ENCODE measurements around the gene RAB3A.
A peak's percentile ranks its signal among the peaks of the same experiment; 100 is the strongest.

Gene RAB3A

DNA sequence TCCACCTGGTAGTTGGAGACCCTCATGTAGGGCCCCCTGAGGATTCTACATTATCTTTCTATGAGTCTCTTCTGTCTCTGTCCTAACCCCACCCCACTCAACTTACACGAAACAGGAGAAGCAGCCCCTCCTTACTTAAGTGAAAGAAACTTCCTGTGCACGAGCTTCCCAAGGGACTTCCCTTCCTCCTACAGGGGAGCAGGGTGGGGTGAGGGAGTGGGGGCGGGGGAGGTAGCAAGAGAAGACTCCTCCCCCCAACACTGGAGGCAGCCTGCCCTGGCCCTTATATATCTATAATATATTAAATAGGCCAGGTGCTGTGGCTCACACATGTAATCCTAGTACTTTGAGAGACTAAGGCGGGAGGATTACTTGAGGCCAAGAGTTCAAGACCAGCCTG lies 27.9 kb upstream of the RAB3A start:
- Histone ChIP-seq H3K27me3 (ENCODE audit: control insufficient read depth in 1 of 2, insufficient read depth in 2 of 2, low read length in 2 of 2) (peaks cover 20 to 31% of the 10 kb centered on the region in 2 donors), H3K27ac (ENCODE audit: low read depth, low read length) (no peak overlapping the region), H3K4me3 (ENCODE audit: low read depth in 1 of 2, low read length in 2 of 2) (no peak overlapping the region), H3K9ac (ENCODE audit: low read depth in 1 of 2, low read length in 2 of 2) (no peak overlapping the region), H3K36me3 (ENCODE audit: control insufficient read depth in 1 of 2, insufficient read depth in 2 of 2, low read length in 2 of 2) (no peaks in the 10 kb centered on the region), H3K9me3 (ENCODE audit: control insufficient read depth in 1 of 2, low read length in 2 of 2) (peaks cover 0 to 4% of the 10 kb centered on the region in 2 donors), H3K4me1 (ENCODE audit: control insufficient read depth in 1 of 2, insufficient read depth in 2 of 2, low read length in 2 of 2) (no peaks in the 10 kb centered on the region)

DNA sequence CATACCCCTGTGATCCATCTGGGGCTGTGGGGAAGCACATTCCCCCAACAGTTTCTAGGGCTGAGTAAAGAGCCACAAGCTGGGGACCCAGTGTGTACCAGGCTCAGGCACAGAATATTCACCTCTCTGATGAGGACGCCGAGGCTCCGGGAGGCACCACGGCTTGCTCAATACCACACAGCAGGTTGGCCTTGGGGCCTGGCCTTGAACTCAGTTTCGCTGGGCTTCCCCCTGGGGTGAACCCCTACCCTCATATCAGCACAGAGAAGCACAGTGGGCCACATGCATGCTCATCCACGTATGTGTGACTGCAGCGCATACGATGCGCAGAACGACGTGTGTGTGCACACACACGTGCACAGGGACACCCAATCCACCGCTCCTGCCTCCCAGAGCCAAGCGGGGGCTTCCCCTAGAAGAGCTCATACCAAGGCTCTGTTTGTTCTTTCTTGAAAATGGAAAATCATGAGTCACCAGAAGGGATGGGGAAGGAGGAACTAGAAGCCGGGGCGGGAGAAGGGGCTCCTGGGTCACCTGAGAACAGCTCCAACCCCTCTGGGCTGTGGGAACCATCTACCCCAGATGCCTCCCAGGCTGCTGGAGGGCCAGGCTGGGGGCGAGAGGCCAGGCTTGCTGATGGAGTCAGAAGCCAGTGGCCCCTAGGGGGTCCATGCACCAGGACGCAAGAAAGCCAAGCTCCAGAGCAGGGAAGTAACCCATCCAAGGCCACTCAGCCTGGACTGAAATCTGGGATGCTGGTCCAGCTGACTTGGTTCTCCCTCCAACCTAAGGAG lies 27.3 kb upstream of the RAB3A start:
- Histone ChIP-seq H3K27me3 (ENCODE audit: control insufficient read depth in 1 of 2, insufficient read depth in 2 of 2, low read length in 2 of 2) (peaks cover 23 to 32% of the 10 kb centered on the region in 2 donors), H3K36me3 (ENCODE audit: control insufficient read depth in 1 of 2, insufficient read depth in 2 of 2, low read length in 2 of 2) (no peaks in the 10 kb centered on the region), H3K9me3 (ENCODE audit: control insufficient read depth in 1 of 2, low read length in 2 of 2) (peaks cover 0 to 4% of the 10 kb centered on the region in 2 donors), H3K4me3 (ENCODE audit: low read depth in 1 of 2, low read length in 2 of 2) (no peak overlapping the region), H3K9ac (ENCODE audit: low read depth in 1 of 2, low read length in 2 of 2) (no peak overlapping the region), H3K27ac (ENCODE audit: low read depth, low read length) (no peak overlapping the region), H3K4me1 (ENCODE audit: control insufficient read depth in 1 of 2, insufficient read depth in 2 of 2, low read length in 2 of 2) (no peaks in the 10 kb centered on the region)

DNA sequence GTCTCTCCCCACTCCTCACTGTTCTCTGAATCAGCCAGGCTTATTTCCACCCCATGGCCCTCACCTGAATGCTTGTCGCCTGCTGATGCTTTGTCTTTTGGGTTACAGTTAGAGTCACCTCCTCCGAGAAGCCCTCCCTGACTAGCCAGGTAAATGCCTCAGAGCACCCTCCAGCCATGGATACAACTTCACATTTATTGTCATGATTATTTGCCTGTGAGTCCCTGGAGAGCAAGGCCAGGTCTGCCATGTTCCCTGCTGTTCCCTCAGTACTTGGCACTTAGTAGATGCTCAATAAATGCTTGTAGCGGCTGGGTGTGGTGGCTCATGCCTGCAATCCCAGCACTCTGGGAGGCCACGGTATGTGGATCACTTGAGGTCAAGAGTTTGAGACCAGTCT lies 26.1 kb upstream of the RAB3A start:
- Histone ChIP-seq H3K4me3 (ENCODE audit: low read depth in 1 of 2, low read length in 2 of 2) (no peak overlapping the region), H3K9ac (ENCODE audit: low read depth in 1 of 2, low read length in 2 of 2) (no peak overlapping the region), H3K27me3 (ENCODE audit: control insufficient read depth in 1 of 2, insufficient read depth in 2 of 2, low read length in 2 of 2) (peaks cover 33 to 43% of the 10 kb centered on the region in 2 donors)

DNA sequence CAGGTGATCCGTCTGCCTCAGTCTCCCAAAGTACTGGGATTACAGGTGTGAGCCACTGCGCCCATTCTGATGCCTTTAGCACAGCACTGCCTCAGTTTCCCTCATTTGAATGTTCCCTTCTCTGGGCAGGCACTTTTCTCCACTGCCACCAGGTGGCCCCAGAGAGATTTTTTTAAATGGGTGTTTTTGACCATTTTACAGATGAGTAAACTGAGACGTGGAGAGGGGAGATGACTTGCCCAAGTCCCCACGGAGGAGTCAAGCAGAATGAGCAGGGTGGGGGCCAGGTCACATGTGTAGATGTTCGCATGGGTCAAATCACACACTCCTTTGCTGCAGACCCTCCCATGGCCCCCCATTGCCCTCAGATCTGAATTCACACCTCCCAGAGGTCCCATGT lies 25.6 kb upstream of the RAB3A start:
- Histone ChIP-seq H3K36me3 (ENCODE audit: control insufficient read depth in 1 of 2, insufficient read depth in 2 of 2, low read length in 2 of 2) (no peaks in the 10 kb centered on the region), H3K9ac (ENCODE audit: low read depth in 1 of 2, low read length in 2 of 2) (no peak overlapping the region), H3K4me3 (ENCODE audit: low read depth in 1 of 2, low read length in 2 of 2) (no peak overlapping the region), H3K27ac (ENCODE audit: low read depth, low read length) (no peak overlapping the region), H3K27me3 (ENCODE audit: control insufficient read depth in 1 of 2, insufficient read depth in 2 of 2, low read length in 2 of 2) (peaks cover 34 to 43% of the 10 kb centered on the region in 2 donors), H3K4me1 (ENCODE audit: control insufficient read depth in 1 of 2, insufficient read depth in 2 of 2, low read length in 2 of 2) (peaks cover 8 to 13% of the 10 kb centered on the region in 2 donors), H3K9me3 (ENCODE audit: control insufficient read depth in 1 of 2, low read length in 2 of 2) (peaks cover 0 to 4% of the 10 kb centered on the region in 2 donors)

More for the DNA sequence above, 26.1 kb upstream of the RAB3A start:
- no peak overlapping the region for H3K27ac ChIP-seq (ENCODE audit: low read depth, low read length)
- H3K36me3 ChIP-seq (ENCODE audit: control insufficient read depth in 1 of 2, insufficient read depth in 2 of 2, low read length in 2 of 2), result no peaks in the 10 kb centered on the region
- H3K9me3 ChIP-seq (ENCODE audit: control insufficient read depth in 1 of 2, low read length in 2 of 2), result peaks cover 0 to 4% of the 10 kb centered on the region in 2 donors
- H3K4me1 ChIP-seq (ENCODE audit: control insufficient read depth in 1 of 2, insufficient read depth in 2 of 2, low read length in 2 of 2), result peaks cover 4 to 10% of the 10 kb centered on the region in 2 donors

DNA sequence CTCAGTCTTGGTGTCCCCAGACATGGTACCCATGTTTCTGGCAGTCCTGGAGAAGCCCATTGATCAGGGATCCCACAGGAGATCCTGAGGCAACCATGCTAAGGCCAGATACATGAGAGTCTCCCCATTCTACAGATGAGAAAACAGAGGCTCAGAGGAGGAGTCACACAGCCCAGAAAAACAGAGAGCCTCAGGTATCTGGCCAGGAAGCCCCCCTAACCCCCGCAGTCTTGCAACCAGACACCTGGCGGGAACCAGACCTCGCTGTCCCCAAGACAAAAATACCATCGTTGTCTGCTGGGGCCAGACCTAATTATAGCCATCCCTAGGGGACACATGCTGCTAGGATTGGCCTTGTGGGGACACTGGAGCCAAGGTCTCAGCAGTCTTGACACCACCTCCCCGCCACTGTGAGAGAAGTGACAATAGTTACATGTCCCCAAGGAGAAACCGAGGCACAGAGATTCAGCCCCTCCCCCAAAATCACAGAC lies 24.0 kb upstream of the RAB3A start:
- H3K27ac ChIP-seq (ENCODE audit: low read depth, low read length), result no peak overlapping the region
- no peak overlapping the region for H3K9ac ChIP-seq (ENCODE audit: low read depth in 1 of 2, low read length in 2 of 2)
- H3K36me3 ChIP-seq (ENCODE audit: control insufficient read depth in 1 of 2, insufficient read depth in 2 of 2, low read length in 2 of 2), result no peaks in the 10 kb centered on the region
- no peaks in the 10 kb centered on the region for H3K9me3 ChIP-seq (ENCODE audit: control insufficient read depth in 1 of 2, low read length in 2 of 2)
- H3K4me3 ChIP-seq (ENCODE audit: low read depth in 1 of 2, low read length in 2 of 2), result no peak overlapping the region
- H3K27me3 ChIP-seq (ENCODE audit: control insufficient read depth in 1 of 2, insufficient read depth in 2 of 2, low read length in 2 of 2), result peaks cover 34% of the 10 kb centered on the region in 2 donors
- peaks cover 8 to 19% of the 10 kb centered on the region in 2 donors for H3K4me1 ChIP-seq (ENCODE audit: control insufficient read depth in 1 of 2, insufficient read depth in 2 of 2, low read length in 2 of 2)

DNA sequence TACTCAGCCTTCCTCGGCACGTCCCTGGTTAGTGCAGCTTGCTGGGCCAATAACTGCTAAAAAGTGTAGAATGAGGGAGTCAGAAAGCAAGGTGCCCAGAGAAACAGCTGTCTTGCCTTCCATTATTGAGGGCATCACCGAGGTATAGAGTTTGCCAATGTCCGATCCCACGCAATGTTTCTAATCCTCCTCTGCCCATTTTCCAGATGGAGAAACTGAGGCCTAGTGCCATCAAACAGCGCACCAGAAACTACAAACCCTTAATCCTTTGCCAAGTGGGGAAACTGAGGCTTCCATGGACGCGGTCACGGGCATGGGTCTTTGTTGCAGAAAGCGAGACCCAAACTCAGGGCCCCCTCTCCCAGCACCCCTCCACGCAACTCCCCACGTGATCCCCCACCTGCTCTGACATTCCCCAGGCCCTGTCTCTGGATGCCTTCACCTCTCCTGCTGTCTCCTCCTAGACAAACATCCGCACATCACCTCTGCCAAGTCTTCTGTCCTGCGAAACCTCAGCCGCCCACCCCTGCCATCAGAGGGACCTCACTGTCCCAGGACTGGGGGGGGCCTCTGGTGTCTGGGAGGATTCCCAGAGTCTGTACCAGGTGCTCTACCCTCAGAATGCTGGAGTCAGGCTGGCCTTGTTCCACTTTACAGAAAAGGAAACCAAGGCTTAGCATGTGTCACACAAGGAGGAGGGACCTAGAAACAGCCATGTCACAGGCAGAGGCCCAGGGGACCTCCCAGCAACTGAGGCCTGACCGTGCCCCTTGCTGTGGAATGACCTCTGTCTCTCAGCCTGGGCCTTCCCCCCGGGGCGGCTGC lies 23.3 kb upstream of the RAB3A start:
- no peak overlapping the region for H3K9ac ChIP-seq (ENCODE audit: low read depth in 1 of 2, low read length in 2 of 2)
- H3K4me1 ChIP-seq (ENCODE audit: control insufficient read depth in 1 of 2, insufficient read depth in 2 of 2, low read length in 2 of 2), result peaks cover 8 to 19% of the 10 kb centered on the region in 2 donors
- H3K9me3 ChIP-seq (ENCODE audit: control insufficient read depth in 1 of 2, low read length in 2 of 2), result no peaks in the 10 kb centered on the region
- no peak overlapping the region for H3K4me3 ChIP-seq (ENCODE audit: low read depth in 1 of 2, low read length in 2 of 2)
- H3K27me3 ChIP-seq (ENCODE audit: control insufficient read depth in 1 of 2, insufficient read depth in 2 of 2, low read length in 2 of 2), result peaks cover 30 to 31% of the 10 kb centered on the region in 2 donors
- no peak overlapping the region for H3K27ac ChIP-seq (ENCODE audit: low read depth, low read length)
- no peaks in the 10 kb centered on the region for H3K36me3 ChIP-seq (ENCODE audit: control insufficient read depth in 1 of 2, insufficient read depth in 2 of 2, low read length in 2 of 2)

DNA sequence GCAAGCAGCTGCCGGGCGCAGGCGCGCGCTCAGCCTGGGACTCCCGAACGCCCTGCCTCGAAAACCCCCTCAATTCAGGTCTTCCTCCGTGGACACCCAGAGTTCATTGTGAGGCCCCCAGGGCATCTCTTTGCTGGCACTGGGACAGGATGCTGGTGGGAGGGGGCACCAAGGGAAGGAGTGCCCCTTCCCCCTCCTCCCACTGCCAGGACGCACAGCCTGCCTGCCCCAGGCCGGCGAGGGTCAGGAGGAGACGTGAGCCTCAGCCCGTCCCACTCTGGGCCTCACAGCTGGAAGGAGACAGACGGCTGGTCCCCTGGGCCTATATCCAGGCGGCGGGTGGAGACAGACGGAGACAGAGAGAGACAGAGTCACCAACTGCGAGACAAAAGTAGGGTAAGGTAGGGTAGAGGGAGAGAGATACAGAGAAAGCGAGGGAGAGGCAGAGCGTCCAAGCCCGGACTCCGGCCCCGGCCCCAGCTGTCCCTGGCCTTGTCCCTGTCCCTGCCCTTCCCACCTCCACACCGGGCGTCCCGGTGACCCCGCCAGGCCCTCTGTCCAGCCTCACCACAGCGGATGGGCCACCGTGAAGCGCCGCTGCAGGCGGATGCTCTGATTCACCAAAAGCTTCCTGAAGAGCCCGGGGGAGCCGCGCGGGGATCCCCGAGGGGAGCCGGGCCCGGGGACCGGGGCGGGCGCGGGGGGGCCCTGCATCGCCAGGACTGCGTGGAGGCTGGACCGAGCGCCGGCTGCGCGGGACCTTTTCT lies 22.0 kb upstream of the RAB3A start, which contains the start of gene PDE4C:
Gene PDE4C (minus strand): TSS at position 737 of the 767 bp plus-strand sequence. CDS start 23 bp downstream, at position 714.
- peak within 1 kb of the TSS; percentile 20 for H3K27ac ChIP-seq (ENCODE audit: low read depth, low read length)
- H3K9me3 ChIP-seq (ENCODE audit: control insufficient read depth in 1 of 2, low read length in 2 of 2), result no peaks in the 10 kb centered on the region
- H3K27me3 ChIP-seq (ENCODE audit: control insufficient read depth in 1 of 2, insufficient read depth in 2 of 2, low read length in 2 of 2), result peaks cover 22 to 25% of the 10 kb centered on the region in 2 donors
- peak within 1 kb of the TSS in 1 of 2 donors; percentile 63 for H3K9ac ChIP-seq (ENCODE audit: low read depth in 1 of 2, low read length in 2 of 2)
- H3K4me3 ChIP-seq (ENCODE audit: low read depth in 1 of 2, low read length in 2 of 2), result no peak within 1 kb of the TSS
- H3K4me1 ChIP-seq (ENCODE audit: control insufficient read depth in 1 of 2, insufficient read depth in 2 of 2, low read length in 2 of 2), result peaks cover 8 to 19% of the 10 kb centered on the region in 2 donors
- H3K36me3 ChIP-seq (ENCODE audit: control insufficient read depth in 1 of 2, insufficient read depth in 2 of 2, low read length in 2 of 2), result no peaks in the 10 kb centered on the region

DNA sequence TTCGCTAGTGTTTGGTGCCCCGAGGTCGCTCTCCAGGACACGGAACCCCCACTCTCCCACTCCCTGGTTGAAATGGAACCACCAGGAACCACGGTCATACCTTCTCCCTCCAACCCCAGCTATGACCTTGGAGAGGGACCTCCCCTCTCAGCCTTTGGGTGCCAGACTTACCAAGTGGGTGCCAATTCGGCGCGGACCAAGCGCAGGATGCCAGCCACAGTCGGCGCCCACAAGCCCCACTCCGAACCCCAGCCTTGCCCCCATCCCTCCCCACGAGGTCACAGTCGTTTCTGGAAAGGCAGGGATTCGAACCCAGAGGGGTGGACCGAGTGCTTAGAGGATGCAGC lies 21.5 kb upstream of the RAB3A start:
- Histone ChIP-seq H3K27me3 (ENCODE audit: control insufficient read depth in 1 of 2, insufficient read depth in 2 of 2, low read length in 2 of 2) (peaks cover 24 to 26% of the 10 kb centered on the region in 2 donors), H3K9me3 (ENCODE audit: control insufficient read depth in 1 of 2, low read length in 2 of 2) (no peaks in the 10 kb centered on the region), H3K27ac (ENCODE audit: low read depth, low read length) (no peak overlapping the region), H3K36me3 (ENCODE audit: control insufficient read depth in 1 of 2, insufficient read depth in 2 of 2, low read length in 2 of 2) (no peaks in the 10 kb centered on the region), H3K4me1 (ENCODE audit: control insufficient read depth in 1 of 2, insufficient read depth in 2 of 2, low read length in 2 of 2) (peaks cover 8 to 19% of the 10 kb centered on the region in 2 donors), H3K4me3 (ENCODE audit: low read depth in 1 of 2, low read length in 2 of 2) (no peak overlapping the region), H3K9ac (ENCODE audit: low read depth in 1 of 2, low read length in 2 of 2) (peak overlapping the region in 1 of 2 donors; percentile 63)

DNA sequence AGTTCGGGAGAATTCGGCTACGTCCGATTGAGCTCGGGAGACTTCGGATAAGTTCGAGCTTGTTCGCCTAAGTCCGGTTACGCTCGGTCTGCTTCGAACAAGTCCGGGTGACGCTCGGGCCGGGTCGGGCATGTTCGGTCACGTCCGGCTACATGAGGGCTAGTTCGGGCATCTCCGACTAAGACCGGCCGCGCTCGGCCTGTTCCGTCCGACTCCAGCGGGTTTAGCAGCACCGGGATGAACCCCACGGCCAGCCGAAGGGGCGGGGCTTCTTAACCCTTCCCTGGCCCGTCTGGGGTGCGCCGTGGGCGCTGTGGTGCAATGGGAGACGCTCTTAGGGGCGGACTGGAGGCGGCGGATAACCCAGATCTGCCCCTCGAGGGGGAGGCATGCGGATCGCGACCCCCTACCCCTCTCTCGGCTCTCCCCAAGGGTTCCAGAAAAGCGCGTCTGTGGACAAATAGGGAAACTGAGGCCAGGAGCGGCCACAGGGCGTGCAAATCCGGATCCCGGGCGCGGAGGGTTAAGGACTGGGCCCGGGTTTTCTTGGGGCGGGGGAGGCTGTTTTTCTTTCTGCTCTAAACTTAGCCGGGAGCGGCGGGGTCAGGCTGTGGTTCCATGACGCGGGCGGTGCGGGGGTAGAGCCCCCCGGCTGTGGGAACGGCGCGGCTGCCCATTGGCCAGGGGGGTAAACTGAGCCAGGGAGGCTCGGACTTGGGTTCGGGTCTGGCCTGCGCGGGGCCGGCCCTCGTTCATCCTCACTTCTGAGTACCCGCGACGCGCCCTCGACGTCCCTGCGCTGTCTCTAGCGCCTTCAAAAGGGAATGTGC lies 20.9 kb upstream of the RAB3A start:
- Histone ChIP-seq H3K9me3 (ENCODE audit: control insufficient read depth in 1 of 2, low read length in 2 of 2) (no peaks in the 10 kb centered on the region), H3K27me3 (ENCODE audit: control insufficient read depth in 1 of 2, insufficient read depth in 2 of 2, low read length in 2 of 2) (peaks cover 25% of the 10 kb centered on the region in 2 donors), H3K36me3 (ENCODE audit: control insufficient read depth in 1 of 2, insufficient read depth in 2 of 2, low read length in 2 of 2) (no peaks in the 10 kb centered on the region), H3K4me3 (ENCODE audit: low read depth in 1 of 2, low read length in 2 of 2) (peak overlapping the region; percentile 59 to 78), H3K27ac (ENCODE audit: low read depth, low read length) (no peak overlapping the region), H3K9ac (ENCODE audit: low read depth in 1 of 2, low read length in 2 of 2) (peak overlapping the region; percentile 57 to 80), H3K4me1 (ENCODE audit: control insufficient read depth in 1 of 2, insufficient read depth in 2 of 2, low read length in 2 of 2) (peaks cover 8 to 19% of the 10 kb centered on the region in 2 donors)
